Left ventricle myocardium inferior (tissue), 1 donor: Measurements from ENCODE around the gene PRKCZ. TPM values are rescaled to one million over a fixed set of nuclear protein-coding genes. Genes with fewer than 3 reads are reported as not detected.

ENCODE experiments used
- DNase-seq: peaks from one replicate; pipeline ENCODE4 v3.0.0-alpha.2; 2020
- H3K27ac ChIP-seq: fragments of 200-600 bp; replicated peaks from 2 replicates; pipeline ENCODE4 v1.8.0; 2021
- H3K27me3 ChIP-seq: fragments of 200-600 bp; 2 replicates; pipeline ENCODE4 v1.8.0; 2021; ENCODE audit warnings: low read depth
- H3K36me3 ChIP-seq: fragments of 200-600 bp; 2 replicates; pipeline ENCODE4 v1.8.0; 2021
- H3K4me1 ChIP-seq: fragments of 200-600 bp; 2 replicates; pipeline ENCODE4 v1.8.0; 2021
- H3K4me3 ChIP-seq: fragments of 200-600 bp; 2 replicates; pipeline ENCODE4 v1.8.0; 2021; ENCODE audit warnings: mild to moderate bottlenecking, moderate library complexity
- H3K9me3 ChIP-seq: fragments of 200-600 bp; replicated peaks from 2 replicates; pipeline ENCODE4 v1.8.0; 2021
- CTCF ChIP-seq: fragments of 200-600 bp; IDR thresholded peaks from 2 replicates; pipeline ENCODE4 v1.8.0; 2021; ENCODE audit warnings: antibody characterized with exemption, mild to moderate bottlenecking, borderline replicate concordance
- intact Hi-C: fragments of 100-400 bp; cut with micrococcal nuclease; formaldehyde crosslinking; loops from one replicate; pipeline ENCODE4 v1.11.0; 2022
- total RNA-seq: library from RNA; stranded (reverse); fragmentation: NEBNext Ultra II Directional; extraction: Animal tissue kit (Norgen Biotek cat#: 25700); gene quantifications from one replicate; pipeline ENCODE4 v1.2.1, GENCODE V29; 2021
- donor health status: DM: no; HTN: yes; CAD: no; lungs with severe emphysema.

The PRKCZ gene
- total RNA-seq, 1 donor from 2014 or later: 19.1 TPM

- Histone ChIP-seq H3K4me1 (peaks cover 6% of the 10 kb centered on the region), H3K27me3 (no peaks in the 10 kb centered on the region), H3K36me3 (no peaks in the 10 kb centered on the region), H3K9me3 (no peaks in the 10 kb centered on the region), H3K27ac (no peak overlapping the region), H3K4me3 (no peak overlapping the region)
- intact Hi-C loops: no loop called here
- no peak for DNase-seq
- peak; percentile 23 for TF ChIP-seq CTCF
Measured at GRCh38 chr1:2098301-2098698, 48.1 kb downstream of the PRKCZ start.

GRCh38 chr1:2098839-2099785 is 48.9 kb downstream of the PRKCZ start:
- H3K27me3 ChIP-seq: no peaks in the 10 kb centered on the region
- TF ChIP-seq CTCF: no peak
- no peak overlapping the region for H3K27ac ChIP-seq
- peaks cover 6% of the 10 kb centered on the region for H3K4me1 ChIP-seq
- no peaks in the 10 kb centered on the region for H3K36me3 ChIP-seq
- no peak overlapping the region for H3K4me3 ChIP-seq
- intact Hi-C loops: no loop called here
- no peak for DNase-seq
- no peaks in the 10 kb centered on the region for H3K9me3 ChIP-seq

GRCh38 chr1:2099886-2100779 is 49.9 kb downstream of the PRKCZ start:
- Histone ChIP-seq H3K4me3 (no peak overlapping the region), H3K27me3 (no peaks in the 10 kb centered on the region), H3K4me1 (peaks cover 5% of the 10 kb centered on the region), H3K27ac (no peak overlapping the region), H3K36me3 (no peaks in the 10 kb centered on the region), H3K9me3 (no peaks in the 10 kb centered on the region)
- TF ChIP-seq CTCF: no peak
- DNase-seq: no peak
- intact Hi-C loops: no loop called here

- H3K4me3 ChIP-seq: no peak overlapping the region
- intact Hi-C loops: no loop called here
- no peaks in the 10 kb centered on the region for H3K27me3 ChIP-seq
- no peak for TF ChIP-seq CTCF
- H3K36me3 ChIP-seq: no peaks in the 10 kb centered on the region
- no peak overlapping the region for H3K27ac ChIP-seq
- H3K9me3 ChIP-seq: no peaks in the 10 kb centered on the region
- no peak for DNase-seq
- H3K4me1 ChIP-seq: peaks cover 5% of the 10 kb centered on the region
Measured at GRCh38 chr1:2100780-2101108, 50.5 kb downstream of the PRKCZ start.

- no peak for DNase-seq
- no peak overlapping the region for H3K27ac ChIP-seq
- H3K36me3 ChIP-seq: no peaks in the 10 kb centered on the region
- TF ChIP-seq CTCF: no peak
- H3K9me3 ChIP-seq: no peaks in the 10 kb centered on the region
- intact Hi-C loops: no loop called here
- H3K4me1 ChIP-seq: peaks cover 5% of the 10 kb centered on the region
- no peak overlapping the region for H3K4me3 ChIP-seq
- no peaks in the 10 kb centered on the region for H3K27me3 ChIP-seq
Measured at GRCh38 chr1:2101531-2101930, 51.3 kb downstream of the PRKCZ start.
